CD14-positive monocyte (primary cell): ENCODE measurements around the gene TSSK1B. TPM values are rescaled to one million over a fixed set of nuclear protein-coding genes. Genes with fewer than 3 reads are reported as not detected.

Experiments
- DNase-seq, 3 donors: peaks; one replicate each; pipeline ENCODE4 v3.0.0-alpha.2; 2011 to 2022
- H2AFZ ChIP-seq: 2 replicates; pipeline ENCODE4 v1.6.0; 2012; ENCODE audit warnings: mild to moderate bottlenecking, low read depth, low read length, inconsistent platforms; ENCODE audit not compliant: insufficient read depth, poor library complexity, severe bottlenecking
- H3K27ac ChIP-seq, 2 donors: 1 replicate in 1 of 2; 2 replicates in 1 of 2; pipeline ENCODE4 v1.5.1; 2012 to 2013; ENCODE audit warnings: low read length in 2 of 2, control low read depth in 1 of 2, inconsistent platforms in 1 of 2, low read depth in 1 of 2, mild to moderate bottlenecking in 1 of 2
- H3K27me3 ChIP-seq, 2 donors: one replicate each; pipeline versions ENCODE4 v1.6.0 to v1.6.1; 2011 to 2013; ENCODE audit warnings: low read length in 2 of 2; ENCODE audit not compliant: control insufficient read depth in 2 of 2, insufficient read depth in 2 of 2
- H3K36me3 ChIP-seq, 2 donors: replicated peaks in 1 of 2; 1 replicate in 1 of 2; 2 replicates in 1 of 2; pipeline versions ENCODE4 v1.5.1 to v1.6.1; 2012 to 2013; ENCODE audit warnings: low read length in 2 of 2, control low read depth in 1 of 2, inconsistent platforms in 1 of 2, mild to moderate bottlenecking in 1 of 2; ENCODE audit not compliant: insufficient read depth in 2 of 2, control insufficient read depth in 1 of 2
- H3K4me1 ChIP-seq, 2 donors: 1 replicate in 1 of 2; 2 replicates in 1 of 2; pipeline versions ENCODE4 v1.5.1 to v1.6.1; 2012 to 2013; ENCODE audit warnings: low read length in 2 of 2, control low read depth in 1 of 2, inconsistent platforms in 1 of 2, mild to moderate bottlenecking in 1 of 2, moderate library complexity in 1 of 2; ENCODE audit not compliant: insufficient read depth in 2 of 2, control insufficient read depth in 1 of 2
- H3K4me2 ChIP-seq: replicated peaks from 2 replicates; pipeline ENCODE3; 2012; ENCODE audit warnings: low read length, moderate library complexity, mild to moderate bottlenecking; ENCODE audit not compliant: poor library complexity, severe bottlenecking; ENCODE audit errors: extremely low read depth
- H3K4me3 ChIP-seq, 3 experiments: fragments of 200-600 bp in 1 of 3; sonication (generic) in 1 of 3; replicated peaks in 1 of 3; 1 replicate in 2 of 3; 2 replicates in 1 of 3; pipeline ENCODE4 v1.5.1; 2011 to 2013; ENCODE audit warnings: low read length in 3 of 3, mild to moderate bottlenecking in 3 of 3, control low read depth in 2 of 3, low read depth in 2 of 3, inconsistent platforms in 1 of 3, moderate library complexity in 1 of 3
- H3K79me2 ChIP-seq: 2 replicates; pipeline ENCODE4 v1.6.0; 2012; ENCODE audit warnings: mild to moderate bottlenecking, control low read depth, inconsistent platforms, low read length, moderate library complexity; ENCODE audit not compliant: insufficient read depth
- H3K9ac ChIP-seq: 2 replicates; pipeline ENCODE4 v1.6.0; 2017; ENCODE audit warnings: low read length, mild to moderate bottlenecking; ENCODE audit not compliant: insufficient read depth, poor library complexity, severe bottlenecking
- H3K9me3 ChIP-seq, 2 donors: replicated peaks in 1 of 2; 1 replicate in 1 of 2; 2 replicates in 1 of 2; pipeline versions ENCODE4 v1.5.1 to v1.6.1; 2012 to 2013; ENCODE audit warnings: low read length in 2 of 2, control low read depth in 1 of 2; ENCODE audit not compliant: control insufficient read depth in 1 of 2, insufficient read depth in 1 of 2
- H4K20me1 ChIP-seq: 2 replicates; pipeline ENCODE4 v1.6.0; 2012; ENCODE audit warnings: mild to moderate bottlenecking, low read length, control low read depth, moderate library complexity; ENCODE audit not compliant: insufficient read depth
- H3K27ac Mint-ChIP-seq, 7 donors: one replicate each; pipeline ENCODE4 v1.8.0; 2020; ENCODE audit warnings: mild to moderate bottlenecking in 7 of 7, mixed read lengths in 7 of 7, moderate library complexity in 6 of 7, inconsistent platforms in 2 of 7
- H3K27me3 Mint-ChIP-seq, 3 donors: one replicate each; pipeline ENCODE4 v1.8.0; 2021 to 2022; ENCODE audit warnings: low read depth in 3 of 3, mild to moderate bottlenecking in 3 of 3, mixed read lengths in 3 of 3, moderate library complexity in 3 of 3, inconsistent platforms in 1 of 3
- H3K36me3 Mint-ChIP-seq, 2 donors: one replicate each; pipeline ENCODE4 v1.8.0; 2020; ENCODE audit warnings: mixed read lengths in 2 of 2, inconsistent platforms in 1 of 2, mild to moderate bottlenecking in 1 of 2
- H3K4me1 Mint-ChIP-seq: one replicate; pipeline ENCODE4 v1.8.0; 2020; ENCODE audit warnings: mild to moderate bottlenecking, mixed read lengths
- H3K4me3 Mint-ChIP-seq, 2 donors: one replicate each; pipeline ENCODE4 v1.8.0; 2020; ENCODE audit warnings: mild to moderate bottlenecking in 2 of 2, mixed read lengths in 2 of 2, moderate library complexity in 1 of 2
- H3K9me3 Mint-ChIP-seq, 7 donors: one replicate each; pipeline ENCODE4 v1.8.0; 2020 to 2022; ENCODE audit warnings: mixed read lengths in 7 of 7, mild to moderate bottlenecking in 6 of 7, moderate library complexity in 6 of 7, inconsistent platforms in 2 of 7
- WGBS: methylation state at CpG from one replicate; pipeline ENCODE4 v1.1.5; 2013; ENCODE audit warnings: missing lambda C conversion rate; ENCODE audit not compliant: insufficient coverage; 5-methylcytosine and 5-hydroxymethylcytosine counted together
- intact Hi-C, 2 donors: fragments of 100-400 bp; cut with micrococcal nuclease; formaldehyde crosslinking; loops; one replicate each; pipeline versions ENCODE4 v1.15.0 to v1.15.1; 2023
- polyA plus RNA-seq, 3 donors: library from polyadenylated mRNA; depleted of rRNA in 1 of 3; unstranded in 2 of 3; stranded (reverse) in 1 of 3; fragments of 300-500 nt in 2 of 3; fragments of >200 nt in 1 of 3; fragmentation: Illumina TruSeq in 2 of 3; gene quantifications; 1 replicate in 2 of 3; 2 replicates in 1 of 3; pipeline ENCODE4 v1.2.3, GENCODE V29; 2012 to 2021
- TF ChIP-seq, protein P1 (sequence below): fragments of 200-600 bp; IDR thresholded peaks from one replicate; pipeline ENCODE4 v1.8.0; 2022; ENCODE audit warnings: antibody characterized with exemption, mild to moderate bottlenecking

The TSSK1B gene
- polyA plus RNA-seq, 3 donors: not detected

DNA sequence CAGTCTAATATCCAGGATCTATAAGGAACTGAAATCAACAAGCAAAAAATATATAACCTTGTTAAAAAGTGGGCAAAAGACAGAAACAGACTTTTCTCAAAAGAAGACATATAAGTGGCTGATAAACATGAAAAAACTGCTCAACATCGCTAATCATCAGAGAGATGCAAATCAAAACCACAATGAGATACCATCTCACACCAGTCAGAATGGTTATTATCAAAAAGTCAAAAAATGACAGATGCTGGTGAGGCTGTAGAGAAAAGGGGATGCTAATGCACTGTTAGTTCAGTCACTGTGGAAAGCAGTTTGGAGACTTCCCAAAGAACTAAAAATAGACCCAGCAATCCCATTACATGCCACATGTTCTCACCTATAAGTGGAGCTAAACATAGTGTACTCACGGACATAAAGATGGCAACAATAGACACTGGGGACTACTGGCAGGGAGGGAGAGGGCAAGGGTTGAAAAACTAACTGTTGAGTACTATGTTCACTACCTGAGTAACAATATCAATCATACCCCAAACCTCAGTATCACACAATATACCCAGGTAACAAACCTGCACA lies 11.7 kb upstream of the TSSK1B start:
- Mint-ChIP-seq H3K36me3 (no peaks in the 10 kb centered on the region), H3K27me3 (peaks cover 9 to 47% (median 9%) of the 10 kb centered on the region in 3 donors), H3K4me3 (no peak overlapping the region), H3K4me1 (peaks cover 2% of the 10 kb centered on the region), H3K27ac (no peak overlapping the region), H3K9me3 (peaks cover 0 to 18% (median 5%) of the 10 kb centered on the region in 7 donors)
- TF ChIP-seq, protein P1, sequence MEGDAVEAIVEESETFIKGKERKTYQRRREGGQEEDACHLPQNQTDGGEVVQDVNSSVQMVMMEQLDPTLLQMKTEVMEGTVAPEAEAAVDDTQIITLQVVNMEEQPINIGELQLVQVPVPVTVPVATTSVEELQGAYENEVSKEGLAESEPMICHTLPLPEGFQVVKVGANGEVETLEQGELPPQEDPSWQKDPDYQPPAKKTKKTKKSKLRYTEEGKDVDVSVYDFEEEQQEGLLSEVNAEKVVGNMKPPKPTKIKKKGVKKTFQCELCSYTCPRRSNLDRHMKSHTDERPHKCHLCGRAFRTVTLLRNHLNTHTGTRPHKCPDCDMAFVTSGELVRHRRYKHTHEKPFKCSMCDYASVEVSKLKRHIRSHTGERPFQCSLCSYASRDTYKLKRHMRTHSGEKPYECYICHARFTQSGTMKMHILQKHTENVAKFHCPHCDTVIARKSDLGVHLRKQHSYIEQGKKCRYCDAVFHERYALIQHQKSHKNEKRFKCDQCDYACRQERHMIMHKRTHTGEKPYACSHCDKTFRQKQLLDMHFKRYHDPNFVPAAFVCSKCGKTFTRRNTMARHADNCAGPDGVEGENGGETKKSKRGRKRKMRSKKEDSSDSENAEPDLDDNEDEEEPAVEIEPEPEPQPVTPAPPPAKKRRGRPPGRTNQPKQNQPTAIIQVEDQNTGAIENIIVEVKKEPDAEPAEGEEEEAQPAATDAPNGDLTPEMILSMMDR: no peak
- Histone ChIP-seq H4K20me1 (no peaks in the 10 kb centered on the region), H3K9ac (no peak overlapping the region), H3K36me3 (no peaks in the 10 kb centered on the region), H3K9me3 (no peaks in the 10 kb centered on the region), H3K79me2 (no peaks in the 10 kb centered on the region), H3K4me1 (no peaks in the 10 kb centered on the region), H3K27ac (no peak overlapping the region), H3K27me3 (peaks cover 6 to 21% of the 10 kb centered on the region in 2 donors), H3K4me2 (no peak overlapping the region), H3K4me3 (no peak overlapping the region), H2AFZ (no peak overlapping the region)
- no peak for DNase-seq
- intact Hi-C loops: no loop called here
- WGBS: no CpG with 5 or more reads among the region's 2 CpGs

DNA sequence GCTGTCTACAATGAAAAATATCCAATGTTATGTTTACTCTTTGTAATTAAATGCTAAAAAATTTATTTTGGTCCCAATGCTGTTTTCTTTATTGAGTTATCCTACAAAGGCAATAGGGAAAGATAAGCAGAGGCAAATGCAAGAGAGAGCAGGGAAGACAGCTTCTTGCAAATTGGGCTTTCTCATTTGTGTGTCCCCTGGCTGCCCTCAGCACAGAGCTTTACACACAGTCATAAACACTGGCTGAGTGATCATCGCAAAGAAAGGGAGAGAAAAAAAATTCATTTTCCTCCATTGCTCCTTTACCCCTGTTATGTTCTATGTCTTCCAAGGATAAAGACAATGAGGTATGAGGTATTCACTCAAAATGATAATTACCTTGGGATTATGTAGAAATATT lies 2.3 kb upstream of the TSSK1B start:
- H3K9me3 Mint-ChIP-seq: peaks cover 0 to 2% (median 0%) of the 10 kb centered on the region in 7 donors
- H4K20me1 ChIP-seq: no peaks in the 10 kb centered on the region
- peaks cover 2 to 8% of the 10 kb centered on the region in 2 donors for H3K27me3 ChIP-seq
- H3K27ac ChIP-seq: no peak overlapping the region
- no CpG with 5 or more reads among the region's 1 CpG for WGBS
- no peak overlapping the region for H3K27ac Mint-ChIP-seq
- H3K79me2 ChIP-seq: no peaks in the 10 kb centered on the region
- no peak overlapping the region for H3K4me3 ChIP-seq
- intact Hi-C loops: no loop called here
- H3K4me1 Mint-ChIP-seq: no peaks in the 10 kb centered on the region
- peaks cover 7 to 23% (median 17%) of the 10 kb centered on the region in 3 donors for H3K27me3 Mint-ChIP-seq
- H3K4me3 Mint-ChIP-seq: no peak overlapping the region
- no peaks in the 10 kb centered on the region for H3K9me3 ChIP-seq
- DNase-seq: no peak
- H2AFZ ChIP-seq: no peak overlapping the region
- H3K4me1 ChIP-seq: no peaks in the 10 kb centered on the region
- no peak overlapping the region for H3K4me2 ChIP-seq
- no peak overlapping the region for H3K9ac ChIP-seq
- H3K36me3 ChIP-seq: no peaks in the 10 kb centered on the region
- TF ChIP-seq, protein P1: no peak
- H3K36me3 Mint-ChIP-seq: no peaks in the 10 kb centered on the region
